ENCODE data around the gene C10orf90.

C10orf90 gene

GRCh38 chr10:126671402-126671975 lies 996 bp upstream of the C10orf90 start:
- no peak for FAIRE-seq

GRCh38 chr10:126670895-126671261 lies 385 bp upstream of the C10orf90 start:
- no peak for FAIRE-seq

GRCh38 chr10:126669168-126669567 lies 1.3 kb downstream of the C10orf90 start:
- no peak for FAIRE-seq

- no peak for FAIRE-seq
Observed at GRCh38 chr10:126668505-126668904, 2.0 kb downstream of the C10orf90 start.

- FAIRE-seq: no peak
Observed at GRCh38 chr10:126667568-126667967, 2.9 kb downstream of the C10orf90 start.

- FAIRE-seq: no peak
Observed at GRCh38 chr10:126665207-126665606, 5.3 kb downstream of the C10orf90 start.

- no peak for FAIRE-seq
Observed at GRCh38 chr10:126663880-126664279, 6.6 kb downstream of the C10orf90 start.

GRCh38 chr10:126663328-126663727 lies 7.2 kb downstream of the C10orf90 start:
- no peak for FAIRE-seq

- FAIRE-seq: no peak
Observed at GRCh38 chr10:126661841-126662515, 8.5 kb downstream of the C10orf90 start.

GRCh38 chr10:126661356-126661755 lies 9.1 kb downstream of the C10orf90 start:
- FAIRE-seq: no peak

GRCh38 chr10:126659750-126660149 lies 10.7 kb downstream of the C10orf90 start:
- no peak for FAIRE-seq

- no peak for FAIRE-seq
Observed at GRCh38 chr10:126658928-126659327, 11.6 kb downstream of the C10orf90 start.

GRCh38 chr10:126654579-126654978 lies 15.9 kb downstream of the C10orf90 start:
- FAIRE-seq: no peak

GRCh38 chr10:126651467-126651866 lies 19.0 kb downstream of the C10orf90 start:
- no peak for FAIRE-seq

GRCh38 chr10:126650161-126650560 lies 20.3 kb downstream of the C10orf90 start:
- FAIRE-seq: no peak

- no peak for FAIRE-seq
Observed at GRCh38 chr10:126647116-126647515, 23.4 kb downstream of the C10orf90 start.

- FAIRE-seq: no peak
Observed at GRCh38 chr10:126646110-126646509, 24.4 kb downstream of the C10orf90 start.

GRCh38 chr10:126640401-126640800 lies 30.1 kb downstream of the C10orf90 start:
- no peak for FAIRE-seq

- FAIRE-seq: no peak
Observed at GRCh38 chr10:126639084-126639483, 31.4 kb downstream of the C10orf90 start.

- FAIRE-seq: no peak
Observed at GRCh38 chr10:126638542-126638941, 32.0 kb downstream of the C10orf90 start.

GRCh38 chr10:126637501-126637900 lies 33.0 kb downstream of the C10orf90 start:
- no peak for FAIRE-seq

GRCh38 chr10:126634911-126635310 lies 35.6 kb downstream of the C10orf90 start:
- no peak for FAIRE-seq

- no peak for FAIRE-seq
Observed at GRCh38 chr10:126634347-126634746, 36.1 kb downstream of the C10orf90 start.

- FAIRE-seq: no peak
Observed at GRCh38 chr10:126632705-126633104, 37.8 kb downstream of the C10orf90 start.

Data from G401.6 (cell line).